Karpas-422 (cell line): ENCODE measurements around the gene SMIM41. TPM values are rescaled to one million over a fixed set of nuclear protein-coding genes. Genes with fewer than 3 reads are reported as not detected.
"Not testable (repeated sequence)": the region's sequence is repeated elsewhere in the genome, so short reads cannot be mapped to it uniquely, and the experiment has no call there.

Experiments used
- DNase-seq: peaks from one replicate; pipeline ENCODE4 v3.0.0-alpha.2; 2015
- H2AFZ ChIP-seq: fragments of 200-600 bp; sonication (generic); 2 replicates; pipeline ENCODE4 v1.6.1; 2014; ENCODE audit warnings: antibody characterized with exemption, low read length, mixed read lengths
- H3K27ac ChIP-seq: fragments of 200-600 bp; sonication (generic); 2 replicates; pipeline ENCODE4 v1.5.1; 2014; ENCODE audit warnings: mild to moderate bottlenecking, low read length, moderate library complexity
- H3K27me3 ChIP-seq: fragments of 200-600 bp; sonication (generic); 2 replicates; pipeline ENCODE4 v1.6.1; 2014; ENCODE audit warnings: low read length, mixed read lengths
- H3K36me3 ChIP-seq: fragments of 200-600 bp; sonication (generic); 2 replicates; pipeline ENCODE4 v1.6.1; 2014; ENCODE audit warnings: low read length, mixed read lengths; ENCODE audit not compliant: insufficient read depth
- H3K4me1 ChIP-seq: fragments of 200-600 bp; sonication (generic); 2 replicates; pipeline ENCODE4 v1.6.1; 2014; ENCODE audit warnings: mild to moderate bottlenecking, low read length, mixed read lengths
- H3K4me2 ChIP-seq: fragments of 200-600 bp; sonication (generic); 2 replicates; pipeline ENCODE4 v1.6.1; 2014; ENCODE audit warnings: low read length, low read depth, mild to moderate bottlenecking; ENCODE audit not compliant: poor library complexity, severe bottlenecking
- H3K4me3 ChIP-seq: fragments of 200-600 bp; sonication (generic); 2 replicates; pipeline ENCODE4 v1.5.1; 2014; ENCODE audit warnings: mild to moderate bottlenecking, antibody characterized with exemption, low read length, mixed read lengths
- H3K79me2 ChIP-seq: fragments of 200-600 bp; sonication (generic); 2 replicates; pipeline ENCODE4 v1.6.1; 2014; ENCODE audit warnings: mild to moderate bottlenecking, low read length, mixed read lengths
- H3K9ac ChIP-seq: fragments of 200-600 bp; sonication (generic); 2 replicates; pipeline ENCODE4 v1.6.0; 2014; ENCODE audit warnings: low read length
- H3K9me2 ChIP-seq: fragments of 200-600 bp; sonication (generic), shearing (Covaris generic); replicated peaks from 2 replicates; pipeline ENCODE4 v1.6.0; 2014; ENCODE audit warnings: mild to moderate bottlenecking, low read length, moderate library complexity; ENCODE audit not compliant: insufficient read depth
- H3K9me3 ChIP-seq: fragments of 300-700, 200-600 bp; sonication (generic); 2 replicates; pipeline ENCODE4 v1.6.1; 2014; ENCODE audit warnings: low read length, mixed read lengths
- H4K20me1 ChIP-seq: fragments of 200-600 bp; sonication (generic); 2 replicates; pipeline ENCODE4 v1.6.1; 2014; ENCODE audit warnings: mild to moderate bottlenecking, antibody characterized with exemption, low read length, low read depth; ENCODE audit not compliant: insufficient read depth
- total RNA-seq: library from RNA; depleted of rRNA; stranded (reverse); fragments of >200 nt; shearing (Covaris generic); gene quantifications from 2 replicates; pipeline ENCODE4 v1.2.3, GENCODE V29; 2014; ENCODE audit warnings: low replicate concordance

Gene SMIM41
- total RNA-seq, 1 experiment from 2014 or later = 0.75 TPM

DNA sequence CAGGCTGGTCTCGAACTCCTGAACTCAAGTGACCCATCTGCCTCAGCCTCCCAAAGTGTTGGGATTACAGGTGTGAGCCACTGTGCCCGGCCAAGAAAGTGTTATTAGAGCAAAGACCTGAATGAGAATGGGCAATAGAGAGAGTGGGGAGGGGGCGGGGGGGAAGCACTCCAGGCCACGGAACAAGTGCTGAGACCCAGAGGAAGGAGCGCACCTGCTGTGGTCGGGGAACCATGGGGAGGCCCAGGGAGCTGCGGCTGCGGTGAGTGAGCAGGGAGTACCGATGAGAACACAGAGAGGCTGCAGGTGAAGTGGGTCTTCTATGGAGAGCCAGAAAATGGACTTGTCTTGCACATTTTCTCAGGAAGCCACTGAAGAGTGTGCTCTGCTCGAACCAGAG lies 10.8 kb downstream of the SMIM41 start:
- H2AFZ ChIP-seq = no peak overlapping the region
- peak; percentile 32 for DNase-seq
- no peak overlapping the region for H3K4me2 ChIP-seq
- H3K36me3 ChIP-seq = no peaks in the 10 kb centered on the region
- H3K4me1 ChIP-seq = peaks cover 21% of the 10 kb centered on the region
- H3K4me3 ChIP-seq = no peak overlapping the region
- no peaks in the 10 kb centered on the region for H3K27me3 ChIP-seq
- no peaks in the 10 kb centered on the region for H4K20me1 ChIP-seq
- no peaks in the 10 kb centered on the region for H3K9me3 ChIP-seq
- no peaks in the 10 kb centered on the region for H3K9me2 ChIP-seq
- H3K9ac ChIP-seq = no peak overlapping the region
- no peaks in the 10 kb centered on the region for H3K79me2 ChIP-seq
- no peak overlapping the region for H3K27ac ChIP-seq

- Histone ChIP-seq H2AFZ (no peak overlapping the region), H3K27me3 (no peaks in the 10 kb centered on the region), H3K4me3 (no peak overlapping the region), H3K9me3 (no peaks in the 10 kb centered on the region), H3K9me2 (no peaks in the 10 kb centered on the region), H3K9ac (no peak overlapping the region), H3K36me3 (no peaks in the 10 kb centered on the region), H3K4me1 (peaks cover 21% of the 10 kb centered on the region), H3K79me2 (no peaks in the 10 kb centered on the region), H3K4me2 (no peak overlapping the region), H4K20me1 (no peaks in the 10 kb centered on the region), H3K27ac (no peak overlapping the region)
- no peak for DNase-seq
These were observed 11.6 kb downstream of the SMIM41 start for GRCh38 chr12:52091061-52091460.

DNA sequence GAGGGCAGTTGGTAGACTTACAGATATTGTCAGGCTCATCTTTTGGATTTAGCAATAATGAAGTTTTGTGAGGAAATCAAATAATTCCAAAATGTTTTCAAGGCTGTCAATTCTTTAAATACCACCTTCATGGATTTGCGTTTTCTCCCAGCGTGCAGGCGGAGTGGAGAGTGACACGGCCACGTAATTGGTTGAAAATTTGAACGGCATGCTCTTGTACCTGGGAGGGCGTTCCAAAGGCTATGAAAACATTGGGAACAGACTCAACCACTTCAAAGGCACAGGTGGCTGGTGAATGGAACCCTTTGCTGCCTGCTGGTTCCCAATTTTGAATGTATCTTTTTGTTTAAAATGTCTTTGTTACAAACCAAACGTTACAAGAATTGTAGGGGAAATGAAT lies 12.4 kb downstream of the SMIM41 start:
- H2AFZ ChIP-seq = no peak overlapping the region
- no peaks in the 10 kb centered on the region for H3K27me3 ChIP-seq
- H3K9me2 ChIP-seq = no peaks in the 10 kb centered on the region
- DNase-seq = no peak
- H4K20me1 ChIP-seq = no peaks in the 10 kb centered on the region
- no peaks in the 10 kb centered on the region for H3K36me3 ChIP-seq
- no peak overlapping the region for H3K4me3 ChIP-seq
- no peak overlapping the region for H3K27ac ChIP-seq
- H3K79me2 ChIP-seq = no peaks in the 10 kb centered on the region
- H3K4me1 ChIP-seq = peaks cover 21% of the 10 kb centered on the region
- no peak overlapping the region for H3K4me2 ChIP-seq
- no peaks in the 10 kb centered on the region for H3K9me3 ChIP-seq
- H3K9ac ChIP-seq = no peak overlapping the region

DNA sequence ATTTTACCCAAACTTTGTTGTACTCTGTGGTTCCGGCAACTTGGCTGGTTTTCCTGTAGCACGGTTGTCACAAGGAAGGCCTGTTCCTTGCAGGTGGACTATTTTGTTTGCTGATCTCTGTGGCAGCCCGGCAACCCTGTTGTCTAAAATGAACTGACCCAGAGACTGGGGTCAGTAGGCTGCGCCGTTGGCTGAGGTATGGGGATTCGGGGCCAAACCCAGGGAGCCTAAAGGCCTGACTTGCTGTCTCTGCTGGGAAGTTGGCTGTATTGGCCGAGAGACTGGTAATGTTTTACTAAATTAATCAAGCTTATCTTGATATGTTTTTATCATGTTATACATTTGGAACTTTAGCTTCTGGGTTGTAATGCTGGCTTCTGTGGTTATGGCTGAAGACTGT lies 13.8 kb downstream of the SMIM41 start:
- Histone ChIP-seq H3K9me3 (no peaks in the 10 kb centered on the region), H3K4me3 (no peak overlapping the region), H3K4me2 (no peak overlapping the region), H2AFZ (no peak overlapping the region), H3K4me1 (peaks cover 9% of the 10 kb centered on the region), H3K27ac (no peak overlapping the region), H4K20me1 (no peaks in the 10 kb centered on the region), H3K9ac (no peak overlapping the region), H3K27me3 (no peaks in the 10 kb centered on the region), H3K36me3 (no peaks in the 10 kb centered on the region), H3K79me2 (no peaks in the 10 kb centered on the region), H3K9me2 (no peaks in the 10 kb centered on the region)
- DNase-seq = no peak

DNA sequence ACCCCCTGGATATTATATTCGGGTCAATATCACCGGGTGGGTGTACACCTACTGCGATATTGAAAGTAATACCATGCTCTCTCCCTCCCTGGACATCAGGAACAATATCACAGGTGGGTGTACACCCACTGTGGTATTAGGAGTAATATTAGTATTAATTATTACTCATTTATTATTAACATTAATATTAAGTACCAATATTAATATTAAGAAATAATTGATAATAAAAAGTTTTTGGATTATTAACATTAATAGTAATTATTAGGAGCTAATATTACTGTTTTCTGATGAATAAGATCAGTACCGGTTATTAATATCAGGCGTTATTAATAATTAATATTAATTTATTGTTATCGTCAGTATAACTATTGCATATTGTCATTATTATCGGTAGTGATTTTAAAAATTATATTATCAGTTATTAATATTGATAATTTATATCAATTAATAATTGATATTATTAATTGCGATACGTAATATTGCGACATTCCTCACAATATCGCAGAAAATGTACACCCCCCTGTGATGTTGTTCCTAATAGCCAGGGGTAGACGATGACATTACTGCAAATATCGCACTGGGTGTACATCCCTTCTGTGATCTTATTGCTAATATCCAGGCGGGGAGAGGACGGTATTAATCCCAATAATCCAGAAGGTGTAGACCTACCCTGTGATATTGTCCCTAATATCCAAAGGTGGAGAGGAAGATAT lies 17.0 kb downstream of the SMIM41 start:
- Histone ChIP-seq H2AFZ (no peak overlapping the region), H3K36me3 (no peaks in the 10 kb centered on the region), H3K27me3 (no peaks in the 10 kb centered on the region), H3K27ac (no peak overlapping the region), H3K9me2 (no peaks in the 10 kb centered on the region), H4K20me1 (no peaks in the 10 kb centered on the region), H3K9me3 (no peaks in the 10 kb centered on the region), H3K4me1 (no peaks in the 10 kb centered on the region), H3K4me2 (no peak overlapping the region), H3K4me3 (no peak overlapping the region), H3K9ac (no peak overlapping the region), H3K79me2 (no peaks in the 10 kb centered on the region)
- no peak for DNase-seq

- Histone ChIP-seq H2AFZ (no peak overlapping the region), H3K36me3 (no peaks in the 10 kb centered on the region), H3K9me2 (no peaks in the 10 kb centered on the region), H3K4me1 (no peaks in the 10 kb centered on the region), H3K27ac (no peak overlapping the region), H3K4me2 (no peak overlapping the region), H4K20me1 (no peaks in the 10 kb centered on the region), H3K9me3 (no peaks in the 10 kb centered on the region), H3K27me3 (no peaks in the 10 kb centered on the region), H3K9ac (no peak overlapping the region), H3K79me2 (no peaks in the 10 kb centered on the region), H3K4me3 (no peak overlapping the region)
- peak; percentile 36 for DNase-seq
These were observed 17.7 kb downstream of the SMIM41 start for GRCh38 chr12:52097045-52097666.

GRCh38 chr12:52104431-52105089 lies 25.1 kb downstream of the SMIM41 start:
- H3K27ac ChIP-seq, H3K4me2 ChIP-seq: not testable (repeated sequence)

DNA sequence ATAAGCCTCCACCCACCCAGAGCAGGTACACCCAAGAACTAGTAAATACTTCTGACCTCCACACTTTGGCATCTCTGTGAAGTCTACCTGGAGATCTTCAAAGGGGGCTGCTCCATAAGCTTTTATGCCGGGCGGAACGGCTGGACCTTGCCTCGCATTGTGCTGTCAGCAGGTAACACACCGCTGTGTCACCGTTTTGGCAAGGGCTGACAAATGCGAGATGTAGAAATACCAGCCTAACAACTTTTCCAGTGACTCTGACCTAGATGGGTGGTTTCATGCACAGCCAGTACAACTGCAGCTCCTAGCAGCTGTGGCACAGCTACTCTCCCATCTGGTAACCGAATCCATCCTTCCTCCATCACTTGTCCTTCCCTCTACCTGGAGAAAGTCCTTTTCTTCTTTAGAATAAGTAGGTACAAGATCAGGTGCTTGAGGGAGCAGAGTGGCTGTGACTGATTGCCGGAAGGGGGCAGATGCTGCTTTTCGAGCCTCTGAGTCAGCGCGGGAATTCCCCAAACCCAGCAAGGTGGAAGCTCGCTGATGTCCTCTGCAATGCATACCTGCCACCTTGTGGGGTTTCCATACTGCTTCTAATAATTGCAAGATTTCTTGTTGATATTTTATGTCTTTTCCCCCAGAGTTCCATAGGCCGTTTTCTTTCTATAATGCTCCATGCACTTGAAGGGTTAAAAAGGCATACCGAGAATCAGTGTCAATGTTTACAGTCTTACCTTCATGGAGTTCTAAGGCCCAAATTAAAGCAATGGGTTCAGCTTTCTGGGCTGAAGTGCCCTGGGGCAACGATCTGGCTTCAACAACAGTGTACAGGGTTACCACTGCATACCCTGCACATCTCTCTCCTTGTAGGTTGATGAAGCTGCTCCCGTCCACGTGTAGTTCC lies 37.0 kb downstream of the SMIM41 start:
- H3K36me3 ChIP-seq, H3K9me3 ChIP-seq, H2AFZ ChIP-seq, H3K27me3 ChIP-seq, H3K79me2 ChIP-seq, H4K20me1 ChIP-seq, H3K9me2 ChIP-seq: not testable (repeated sequence)
- H3K27ac ChIP-seq = peak overlapping the region; percentile 95
- H3K4me3 ChIP-seq = peak overlapping the region; percentile 59; the same call in 1 of the 2 replicates
- H3K9ac ChIP-seq = peak overlapping the region; percentile 58; the same call in 1 of the 2 replicates
- peaks cover 46% of the 10 kb centered on the region for H3K4me1 ChIP-seq
- peak; percentile 49 for DNase-seq
- H3K4me2 ChIP-seq = peak overlapping the region; percentile 75

More at GRCh38 chr12:52104431-52105089, 25.1 kb downstream of the SMIM41 start:
- H3K27me3 ChIP-seq, H3K4me3 ChIP-seq, H3K79me2 ChIP-seq, H2AFZ ChIP-seq, H4K20me1 ChIP-seq, DNase-seq, H3K4me1 ChIP-seq, H3K36me3 ChIP-seq, H3K9me2 ChIP-seq, H3K9ac ChIP-seq, H3K9me3 ChIP-seq: not testable (repeated sequence)
